Measurements from ENCODE around the gene PLD6.
"Not testable (repeated sequence)": the region's sequence is repeated elsewhere in the genome, so short reads cannot be mapped to it uniquely, and the experiment has no call there.

The PLD6 gene

GRCh38 chr17:17206124-17206912 lies at the start of gene PLD6:
TSS of gene PLD6 (minus strand) at chr17:17206333. CDS start at chr17:17206286, 47 bp downstream.
- DNase-seq: peak; percentile 94

DNA sequence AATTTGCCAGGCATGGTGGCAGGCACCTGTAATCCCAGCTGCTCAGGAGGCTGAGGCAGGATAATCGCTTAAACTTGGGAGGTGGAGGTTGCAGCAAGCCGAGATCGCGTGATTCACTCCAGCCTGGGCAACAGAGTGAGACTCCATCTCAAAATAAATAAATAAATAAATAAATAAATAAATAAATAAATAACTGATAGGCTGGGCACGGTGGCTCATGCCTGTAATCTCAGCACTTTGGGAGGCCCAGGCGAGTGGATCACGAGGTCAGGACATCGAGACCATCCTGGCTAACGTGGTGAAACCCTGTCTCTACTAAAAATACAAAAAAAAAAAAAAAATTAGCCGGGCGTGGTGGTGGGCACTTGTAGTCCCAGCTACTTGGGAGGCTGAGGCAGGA lies 49.6 kb upstream of the PLD6 start:
- DNase-seq: not testable (repeated sequence)

DNA sequence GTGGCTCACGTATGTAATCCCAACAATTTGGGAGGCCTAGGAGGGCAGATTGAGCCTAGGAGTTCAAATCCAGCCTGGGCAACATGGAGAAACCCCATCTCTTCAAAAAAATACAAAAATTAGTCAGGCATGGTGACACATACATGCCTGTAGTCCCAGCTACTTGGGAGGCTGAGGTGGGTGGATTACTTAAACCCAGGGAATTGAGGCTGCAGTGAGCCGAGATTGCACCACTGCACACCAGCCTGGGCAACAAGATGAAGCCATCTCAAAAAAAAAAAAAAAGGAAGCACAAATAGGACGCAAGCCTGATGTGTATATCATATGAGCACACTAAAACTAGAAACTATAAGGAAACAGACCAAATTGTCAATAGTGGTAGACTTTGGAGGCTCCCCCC lies 47.9 kb upstream of the PLD6 start:
- DNase-seq: no peak

DNA sequence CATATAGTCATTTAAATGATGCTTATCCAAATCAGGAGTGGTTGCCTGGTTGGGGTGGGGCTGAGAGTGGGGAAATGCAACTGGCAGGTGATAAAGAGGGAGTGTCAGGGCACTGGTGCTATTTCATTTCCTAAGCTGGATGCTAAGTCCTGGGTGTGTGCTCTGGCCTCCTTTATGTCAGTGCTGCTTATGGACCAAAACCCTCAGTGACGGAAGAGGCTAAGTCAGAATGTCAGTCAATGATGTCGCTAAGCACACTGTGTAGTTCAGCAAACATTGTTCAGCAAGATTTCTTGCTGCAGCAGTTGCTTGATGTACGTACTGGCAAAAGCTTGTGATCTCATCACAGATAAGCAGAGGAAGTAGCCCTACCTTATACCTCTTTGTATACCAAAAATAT lies 47.3 kb upstream of the PLD6 start:
- DNase-seq: no peak

- no peak for DNase-seq
These were observed 46.1 kb upstream of the PLD6 start for GRCh38 chr17:17252149-17252661.

DNA sequence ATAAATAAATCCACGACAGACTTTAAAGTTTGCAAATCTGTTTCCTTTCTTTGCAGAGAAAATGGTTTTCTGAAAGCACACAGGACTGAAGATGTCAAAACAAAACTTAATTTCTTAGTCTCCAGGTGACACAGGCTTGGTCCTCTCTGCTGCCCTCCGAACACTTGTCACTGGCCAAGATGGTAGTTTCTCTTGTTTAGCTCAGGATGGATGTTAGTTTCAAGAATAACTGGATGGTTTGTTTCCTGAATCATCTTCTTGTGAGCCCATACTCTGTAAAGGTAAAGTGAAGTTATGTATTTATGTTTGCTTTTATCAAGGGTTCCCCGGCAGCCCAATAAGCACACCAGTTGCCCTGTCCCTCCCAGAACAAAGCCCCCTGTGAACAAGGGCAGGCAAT lies 40.7 kb upstream of the PLD6 start:
- DNase-seq: no peak

- no peak for DNase-seq
These were observed 37.0 kb upstream of the PLD6 start for GRCh38 chr17:17243163-17243562.

DNA sequence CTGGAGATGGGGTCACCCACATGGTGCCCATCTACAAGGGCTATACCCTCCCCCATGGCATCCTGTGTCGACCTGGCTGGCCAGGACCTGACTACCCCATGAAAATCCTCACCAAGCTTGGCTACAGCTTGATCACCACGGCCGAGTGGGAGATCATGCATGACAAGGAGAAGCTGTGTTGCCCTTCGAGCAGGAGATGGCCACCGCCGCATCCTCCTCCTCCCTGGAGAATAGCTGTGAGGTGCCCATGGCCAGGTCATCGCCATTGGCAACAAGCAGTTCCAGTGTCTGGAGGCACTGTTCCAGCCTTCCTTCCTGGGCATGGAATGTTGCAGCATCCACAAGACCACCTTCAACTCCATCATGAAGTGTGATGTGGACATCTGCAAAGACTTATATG lies 36.1 kb upstream of the PLD6 start:
- DNase-seq: no peak

DNA sequence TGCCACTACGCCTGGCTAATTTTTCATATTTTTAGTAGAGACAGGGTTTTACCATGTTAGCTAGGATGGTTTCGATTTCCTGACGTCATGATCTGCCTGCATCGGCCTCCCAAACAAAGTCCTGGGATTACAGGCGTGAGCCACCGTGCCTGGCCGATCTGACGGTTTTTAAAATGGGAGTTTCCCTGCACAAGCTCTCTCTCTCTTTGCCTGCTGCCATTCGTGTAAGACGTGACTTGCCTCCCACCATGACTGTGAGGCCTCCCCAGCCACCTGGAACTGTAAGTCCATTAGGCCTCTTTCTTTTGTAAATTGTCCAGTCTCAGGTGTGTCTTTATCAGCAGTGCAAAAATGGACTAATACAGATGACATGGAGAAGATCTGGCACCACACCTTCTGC lies 35.5 kb upstream of the PLD6 start:
- DNase-seq: no peak

DNA sequence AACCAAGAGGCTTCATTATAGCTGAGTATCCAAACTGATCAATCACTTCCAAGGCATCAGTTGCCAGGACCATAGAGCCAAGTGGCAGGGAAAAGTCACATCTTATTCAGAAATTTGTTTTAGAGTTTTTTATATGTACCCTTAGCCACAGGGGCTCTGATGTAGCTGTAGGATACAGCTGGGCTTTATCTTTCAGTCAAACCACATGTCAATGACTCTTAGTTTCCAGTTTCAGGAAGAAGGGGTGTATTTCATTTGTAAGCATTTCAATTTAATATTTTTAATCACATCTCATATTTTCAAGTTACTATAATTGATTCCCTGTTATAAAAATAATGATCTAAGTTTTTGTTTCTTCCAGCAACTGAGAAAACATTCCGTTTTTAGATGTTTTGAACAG lies 33.7 kb upstream of the PLD6 start:
- no peak for DNase-seq

GRCh38 chr17:17237026-17237799 lies 31.1 kb upstream of the PLD6 start, which contains the start of gene FLCN:
TSS of gene FLCN (minus strand) at chr17:17237168. CDS start at chr17:17228137, 9,031 bp downstream.
- DNase-seq: peak; percentile 88

- no peak for DNase-seq
These were observed 30.3 kb upstream of the PLD6 start for GRCh38 chr17:17236295-17237025.

DNA sequence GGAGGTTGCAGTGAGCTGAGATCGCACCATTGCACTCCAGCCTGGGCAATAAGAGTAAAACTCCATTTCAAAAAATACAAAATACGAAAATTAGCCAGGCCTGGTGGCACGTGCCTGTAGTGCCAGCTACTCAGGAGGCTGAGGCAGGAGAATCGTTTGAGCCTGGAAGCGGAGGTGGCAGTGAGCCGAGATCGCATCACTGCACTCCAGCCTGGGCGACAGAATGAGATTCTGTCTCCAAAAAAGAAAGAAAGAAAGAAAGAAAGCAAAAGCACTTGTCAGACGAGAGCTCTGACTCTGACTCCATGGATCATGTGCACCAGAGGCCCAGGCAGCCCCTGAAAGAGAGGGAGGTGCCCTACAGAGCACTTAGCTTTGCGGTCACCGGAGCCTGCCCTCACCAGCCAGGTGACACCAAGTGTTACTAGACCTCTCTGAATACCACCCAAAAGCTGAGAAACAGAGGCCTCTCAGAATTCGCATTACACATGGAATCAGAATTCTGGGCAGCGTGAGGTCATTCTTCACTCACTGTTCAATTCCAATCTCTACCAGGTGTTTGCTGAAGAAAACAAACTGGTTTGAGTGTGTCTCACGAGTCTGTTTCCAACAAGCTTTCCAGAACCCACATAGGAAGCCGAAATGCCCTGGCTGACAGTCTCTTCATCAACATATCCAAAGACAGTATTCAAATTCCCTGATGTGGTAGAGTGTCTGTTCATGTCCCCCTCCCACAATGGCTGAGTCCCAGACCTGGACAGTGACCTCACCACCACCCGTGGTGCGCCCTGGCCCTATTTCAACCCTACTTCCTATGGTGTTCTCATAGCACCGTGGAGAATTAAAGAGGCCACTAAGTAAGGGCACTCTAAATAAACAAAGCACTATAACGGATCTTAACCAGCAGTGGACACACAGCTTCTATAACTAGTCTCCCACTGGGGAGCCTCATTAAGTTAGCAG lies 29.4 kb upstream of the PLD6 start:
- DNase-seq: no peak

- DNase-seq: no peak
These were observed 26.1 kb upstream of the PLD6 start for GRCh38 chr17:17232303-17232621.

DNA sequence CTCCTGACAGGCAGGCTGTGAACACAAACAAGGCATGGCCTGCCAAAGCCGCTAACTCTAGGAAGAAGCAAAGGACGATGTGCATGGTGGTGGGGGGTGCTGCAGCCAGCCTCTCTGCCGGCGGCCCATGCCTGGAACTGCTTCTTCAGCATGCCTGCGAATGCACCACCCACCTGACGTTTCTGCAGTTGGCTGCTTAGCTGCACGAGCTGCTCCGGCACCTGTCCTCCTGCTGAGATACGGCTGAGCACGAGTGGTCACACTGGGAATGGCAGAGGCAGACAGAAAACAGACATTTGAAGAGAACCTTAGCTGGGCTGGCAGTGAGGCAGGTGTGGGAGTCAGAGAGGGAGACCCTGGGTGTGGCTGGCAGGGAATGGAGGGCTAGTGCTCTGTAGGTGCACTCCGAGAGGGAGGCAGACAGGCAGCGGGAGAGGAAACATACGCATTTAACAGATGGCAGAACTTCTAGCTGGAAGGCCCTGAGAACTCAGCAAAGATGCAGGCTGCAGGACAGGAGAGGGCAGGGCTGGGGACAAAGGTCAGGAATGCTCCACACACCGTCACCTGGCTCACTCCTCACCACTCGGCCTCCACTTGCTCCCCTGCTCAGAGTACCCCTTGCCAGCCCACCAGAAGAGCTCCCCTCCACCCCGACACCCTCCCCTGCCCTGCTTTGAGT lies 25.6 kb upstream of the PLD6 start:
- DNase-seq: no peak

DNA sequence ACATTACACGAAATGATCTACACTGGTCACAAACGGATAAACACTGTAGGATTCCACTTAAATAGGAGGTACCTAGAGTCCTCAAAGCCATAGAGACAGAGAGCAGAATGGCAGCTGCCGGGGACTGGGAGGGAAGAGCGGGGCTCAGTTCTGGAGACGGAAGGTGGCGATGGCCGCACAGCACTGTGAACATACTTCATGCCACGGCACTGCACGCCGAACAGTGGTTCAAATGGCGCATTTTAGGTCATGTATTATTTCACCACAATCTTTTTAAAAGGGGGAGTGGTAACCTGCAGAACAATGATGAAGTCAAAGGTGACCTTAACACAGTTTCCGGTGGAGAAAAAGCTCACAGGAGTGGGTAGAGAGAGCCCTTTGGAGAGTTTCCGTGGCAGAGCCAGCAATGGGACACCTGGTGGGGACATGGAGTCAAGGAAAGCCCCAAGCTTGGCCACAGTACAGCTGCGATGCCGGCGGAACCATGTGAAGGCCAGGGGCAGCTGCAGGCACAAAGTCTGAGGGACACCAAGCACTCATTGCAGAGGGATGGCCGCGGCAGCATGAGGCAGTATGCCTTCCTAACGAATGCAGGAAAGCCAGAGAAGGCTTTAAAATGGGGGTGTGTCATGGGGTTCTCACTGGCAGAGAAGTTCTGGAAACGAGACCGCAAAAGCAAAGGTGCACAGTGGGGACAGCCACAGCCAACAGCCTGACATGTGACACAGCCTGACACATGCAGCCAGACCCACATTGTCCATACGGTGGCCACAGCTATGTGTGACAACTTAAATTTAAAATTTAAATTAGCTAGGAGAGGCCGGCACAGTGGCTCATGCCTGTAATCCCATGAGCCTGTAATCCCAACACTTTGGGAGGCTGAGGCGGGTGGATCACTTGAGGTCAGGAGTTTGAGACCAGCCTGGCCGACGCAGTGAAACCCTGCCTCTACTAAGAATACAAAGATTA lies 23.6 kb upstream of the PLD6 start:
- no peak for DNase-seq

GRCh38 chr17:17228521-17229279 lies 22.6 kb upstream of the PLD6 start:
- no peak for DNase-seq

DNA sequence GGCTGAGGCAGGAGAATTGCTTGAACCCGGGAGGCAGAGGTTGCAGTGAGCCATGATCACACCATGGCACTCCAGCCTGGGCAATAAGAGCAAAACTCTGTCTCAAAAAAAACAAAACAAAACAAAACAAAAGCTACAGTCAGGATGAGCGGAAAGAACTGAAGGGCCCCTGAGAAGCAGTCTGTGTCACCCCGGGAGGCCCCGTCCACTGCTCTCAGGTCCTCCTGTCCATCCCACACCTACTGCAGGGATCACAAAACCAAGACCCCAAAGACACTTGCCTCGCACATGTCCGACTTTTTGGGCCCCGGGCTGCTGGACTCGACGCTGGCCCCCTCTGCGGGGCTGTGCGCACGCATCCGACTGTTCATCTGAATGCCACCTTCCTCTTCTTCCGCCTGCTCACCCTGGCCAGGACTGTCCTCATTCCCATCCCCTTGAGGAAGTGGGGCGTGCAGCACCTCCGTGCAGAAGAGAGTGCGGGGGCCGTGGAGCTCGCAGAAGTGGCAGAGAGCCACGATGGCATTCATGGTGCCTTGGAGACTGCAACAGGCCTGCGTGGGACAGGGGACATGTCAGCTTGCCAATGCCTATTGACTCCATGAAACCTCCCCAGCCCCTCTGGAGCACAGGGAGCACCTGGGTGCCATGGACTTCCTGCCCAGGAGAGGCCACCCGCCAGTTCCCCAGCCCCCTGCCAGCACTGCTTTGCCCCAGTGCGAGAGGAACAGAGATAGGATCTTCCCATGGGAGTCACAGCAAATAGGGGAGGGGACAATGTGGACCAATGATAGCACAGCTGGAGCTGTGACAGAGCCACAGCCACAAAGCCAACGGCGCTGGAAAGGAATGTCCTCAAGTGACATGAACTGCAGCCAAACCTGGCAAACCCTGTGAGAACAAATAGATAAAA lies 21.7 kb upstream of the PLD6 start:
- DNase-seq: no peak

Data from CD4-positive, alpha-beta T cell treated with Interferon gamma for 1 hour (primary cell).